AG20443 (cell line): Measurements from ENCODE around the gene KLHL15.
"Not testable (repeated sequence)": the region's sequence is repeated elsewhere in the genome, so short reads cannot be mapped to it uniquely, and the experiment has no call there.

ENCODE experiments used
- DNase-seq: peaks from one replicate; pipeline ENCODE4 v3.0.0; 2012; ENCODE audit warnings: low spot score, mixed read lengths

The KLHL15 gene

DNA sequence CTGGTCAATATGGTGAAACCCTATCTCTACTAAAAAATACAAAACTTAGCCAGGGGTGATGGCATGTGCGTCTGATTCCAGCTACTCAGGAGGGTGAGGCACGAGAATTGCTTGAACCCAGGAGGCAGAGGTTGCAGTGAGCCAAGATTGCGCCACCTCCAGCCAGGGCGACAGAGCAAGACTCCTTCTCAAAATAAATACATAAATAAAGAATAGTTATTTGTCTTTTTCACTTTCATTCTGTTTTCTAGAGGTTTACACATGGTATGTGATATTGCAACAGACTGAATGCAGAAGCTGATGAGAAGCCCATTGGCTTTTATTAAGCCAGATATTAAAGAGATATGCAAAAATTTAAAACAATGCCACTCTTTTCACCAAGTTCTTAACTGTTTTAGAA is 8.2 kb downstream of the KLHL15 start:
- DNase-seq, result no peak

DNA sequence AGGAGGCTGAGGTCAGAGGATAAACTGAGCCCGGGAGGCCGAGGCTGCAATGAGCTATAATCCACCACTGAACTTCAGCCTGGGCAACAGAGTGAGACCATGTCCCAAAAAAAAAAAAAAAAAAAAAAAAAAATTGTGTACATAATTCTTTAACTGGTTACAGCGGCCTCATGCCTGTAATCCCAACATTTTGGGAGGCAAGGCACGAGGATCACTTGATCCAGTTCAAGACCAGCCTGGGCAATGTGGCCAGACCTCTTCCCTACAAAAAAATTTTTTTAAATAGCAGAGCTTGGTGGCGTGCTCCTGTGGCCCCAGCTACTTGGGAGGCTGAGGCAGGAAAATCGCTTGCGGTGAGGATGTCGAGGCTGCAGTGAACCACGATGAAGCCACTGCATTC is 9.3 kb downstream of the KLHL15 start:
- no peak for DNase-seq

DNA sequence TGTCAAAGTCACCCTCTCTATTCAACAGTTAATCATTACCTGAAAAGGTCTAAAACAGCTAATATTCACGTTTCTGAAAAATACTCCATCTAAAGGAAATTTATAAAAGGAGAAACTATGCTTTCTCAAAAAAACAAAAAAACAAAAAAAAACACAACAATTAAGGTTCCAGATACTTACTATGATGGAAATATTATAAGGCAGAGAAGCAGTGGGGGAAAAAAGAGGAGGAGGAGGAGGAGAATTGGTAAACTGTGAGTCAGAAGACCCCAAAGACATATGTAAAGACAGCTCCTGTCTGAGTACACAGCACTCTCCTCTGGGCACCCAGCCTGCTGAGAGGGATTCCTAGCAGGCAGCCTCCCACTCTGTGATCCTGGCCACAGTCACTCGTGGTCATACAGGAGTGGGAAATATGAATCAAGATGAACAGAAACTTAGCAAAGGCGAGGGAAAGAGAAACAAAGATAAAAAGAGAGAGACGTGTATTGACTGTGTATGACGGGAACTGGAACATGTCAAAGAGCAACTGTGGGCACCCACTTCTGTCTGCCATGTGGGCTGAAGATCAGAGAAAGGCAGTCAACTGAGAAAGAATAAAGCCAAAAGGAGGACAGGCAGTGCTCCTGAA is 12.5 kb downstream of the KLHL15 start:
- no peak for DNase-seq

DNA sequence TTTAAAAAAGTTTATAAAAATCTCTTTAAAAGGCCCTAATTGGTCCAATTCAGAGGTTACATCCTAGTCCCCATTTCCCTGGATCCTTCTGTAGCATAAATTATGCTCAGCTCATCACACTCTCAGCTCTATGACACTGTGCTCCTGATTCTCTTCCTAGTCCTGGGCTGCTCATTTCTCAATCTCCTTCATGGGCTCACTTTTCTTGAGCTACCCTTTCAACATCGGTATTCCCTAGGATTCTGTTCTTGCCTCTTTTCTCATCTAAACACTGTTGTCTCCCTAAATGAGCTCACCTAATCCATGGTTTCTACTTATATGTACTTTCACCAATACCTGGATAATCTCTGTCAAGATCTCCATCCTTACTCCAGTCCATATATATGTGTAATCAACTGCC is 14.7 kb downstream of the KLHL15 start:
- no peak for DNase-seq

DNA sequence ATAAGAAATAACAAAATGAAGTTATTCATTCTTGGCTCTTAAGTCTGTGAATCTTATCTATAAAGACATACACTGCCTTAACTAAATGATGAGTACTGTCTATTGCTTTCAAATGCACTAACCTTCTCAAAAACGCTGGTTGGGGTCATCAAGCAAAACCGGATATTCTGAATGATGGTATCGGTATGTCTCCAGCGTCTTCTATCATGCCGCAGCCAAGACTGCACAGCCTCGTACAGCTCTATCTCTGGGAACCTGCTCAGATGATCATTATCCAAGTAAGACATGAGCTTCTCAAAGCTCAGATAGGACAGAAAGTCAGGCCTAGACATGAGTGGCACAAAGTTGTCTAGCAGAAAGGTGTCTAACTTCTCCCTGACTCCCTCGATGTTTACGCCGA is 21.1 kb downstream of the KLHL15 start:
- DNase-seq, result no peak

DNA sequence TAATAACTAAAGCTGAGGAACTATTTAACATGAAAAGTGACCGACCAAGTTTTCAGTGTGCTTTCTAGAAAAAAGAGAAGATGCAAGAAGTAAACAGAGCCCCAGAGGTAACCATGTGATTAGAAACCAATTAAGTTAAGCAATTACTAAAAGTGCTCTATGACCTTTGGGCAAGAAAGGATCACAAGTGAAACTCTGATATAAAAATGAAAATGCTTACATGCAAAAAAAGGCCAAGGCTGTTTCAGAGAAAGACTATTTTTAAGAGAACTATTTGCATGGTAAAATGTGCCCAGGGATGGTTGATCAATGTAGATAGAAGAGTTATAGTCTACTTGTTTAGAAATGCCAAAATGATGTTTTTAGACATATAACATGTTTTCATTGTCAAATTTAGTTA is 22.0 kb downstream of the KLHL15 start:
- DNase-seq, result no peak

DNA sequence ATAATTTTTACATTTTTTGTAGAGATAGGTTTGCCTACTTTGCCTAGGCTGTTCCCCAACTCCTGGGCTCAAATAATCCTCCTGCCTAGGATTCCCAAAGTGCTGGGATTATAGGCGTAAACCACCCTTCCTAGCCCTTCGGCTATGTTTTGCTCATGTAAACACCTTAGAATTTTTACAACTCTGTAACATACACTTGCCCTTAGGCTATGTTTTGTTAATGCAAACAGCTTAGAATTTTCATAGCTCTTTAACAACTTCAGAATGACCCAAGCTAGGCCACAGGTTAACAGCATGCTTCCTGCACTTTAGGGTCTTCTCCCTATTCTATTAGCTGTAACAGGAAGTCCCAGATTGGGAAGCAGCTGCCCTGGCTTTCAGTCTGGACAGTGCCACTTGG is 24.2 kb downstream of the KLHL15 start:
- DNase-seq, result no peak

DNA sequence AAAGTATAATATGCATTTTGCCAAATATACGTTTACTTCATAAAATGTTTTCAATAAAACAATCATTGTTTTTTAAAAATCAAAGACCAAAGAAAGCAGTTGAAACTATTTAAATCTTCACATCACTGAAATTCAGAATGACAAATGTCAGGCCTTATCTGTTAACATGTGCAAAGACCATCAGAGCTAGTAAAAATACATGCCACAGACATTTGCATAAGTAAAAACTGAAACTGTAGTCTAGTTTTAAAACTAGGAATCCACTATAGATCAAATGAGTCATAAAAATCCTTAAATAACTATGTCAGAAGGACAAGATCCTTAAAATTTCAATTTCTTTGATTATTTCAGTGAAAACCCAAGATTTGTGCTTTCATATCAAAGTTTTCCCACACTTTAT is 24.8 kb downstream of the KLHL15 start:
- DNase-seq, result no peak

DNA sequence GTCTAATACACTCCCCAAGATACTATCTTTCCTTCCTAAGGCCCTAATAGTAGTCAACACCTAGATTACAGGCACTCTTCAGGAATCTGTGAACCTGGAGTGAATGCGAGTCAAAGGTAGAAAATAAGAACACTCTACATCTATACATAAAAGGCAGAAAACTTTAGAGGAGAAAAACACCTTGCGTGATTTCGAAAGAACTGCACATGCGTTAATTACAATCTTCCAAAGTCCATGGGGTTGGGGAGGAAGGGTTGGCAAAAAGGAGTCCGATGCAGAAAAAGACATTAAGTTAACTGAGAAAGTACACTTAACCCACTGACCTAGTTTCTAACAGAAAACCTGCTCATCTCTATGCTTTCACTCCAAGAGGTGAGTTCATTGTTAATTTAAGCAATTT is 27.3 kb downstream of the KLHL15 start:
- DNase-seq, result no peak

DNA sequence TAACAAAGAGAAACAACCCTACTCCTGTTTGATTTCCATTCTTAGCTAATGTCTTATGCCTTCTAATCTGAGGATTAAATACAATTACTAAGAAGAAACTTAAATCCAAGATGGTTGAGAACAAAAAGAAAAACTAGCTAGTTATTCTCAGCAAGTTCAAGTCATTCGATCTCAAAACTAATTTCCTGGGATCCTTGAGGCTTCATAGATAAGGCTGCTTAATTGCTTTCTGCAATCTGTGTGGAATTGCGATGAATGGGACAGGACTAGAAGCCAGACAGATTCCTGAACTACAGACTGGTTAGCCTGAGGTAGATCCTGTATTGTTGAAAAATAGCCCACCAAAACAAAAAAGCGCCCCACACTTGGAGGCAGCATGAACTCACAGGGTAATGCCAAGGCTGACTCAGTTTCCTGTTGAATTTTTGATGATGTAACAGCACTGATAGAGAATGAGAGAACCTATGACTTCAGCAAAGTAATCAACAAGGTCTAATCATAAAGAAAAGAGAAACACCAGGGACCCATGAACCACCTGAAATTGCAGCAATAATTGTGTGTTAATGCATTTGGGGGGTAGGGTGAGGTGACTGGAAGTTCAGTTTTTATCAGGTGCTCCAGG is 33.9 kb downstream of the KLHL15 start:
- DNase-seq, result no peak

DNA sequence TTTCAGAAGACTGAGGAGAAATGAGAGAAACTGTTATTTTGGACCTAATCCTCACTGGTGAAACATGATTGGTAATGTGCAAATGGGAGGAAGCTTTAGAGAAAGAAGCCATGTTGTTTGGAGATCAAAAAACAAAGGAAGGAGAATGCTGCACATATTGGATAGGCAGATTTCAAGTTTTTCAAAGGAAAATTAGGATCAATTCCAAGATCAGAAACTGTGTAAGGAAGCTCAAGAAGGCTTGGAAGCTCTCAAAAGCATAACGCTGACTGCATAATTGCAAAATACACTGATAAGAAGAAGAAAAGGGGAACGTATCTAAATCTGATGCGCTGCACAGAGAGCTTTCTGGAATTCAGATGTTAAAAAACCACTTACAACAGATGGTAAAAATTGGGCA is 34.6 kb downstream of the KLHL15 start:
- DNase-seq, result no peak

DNA sequence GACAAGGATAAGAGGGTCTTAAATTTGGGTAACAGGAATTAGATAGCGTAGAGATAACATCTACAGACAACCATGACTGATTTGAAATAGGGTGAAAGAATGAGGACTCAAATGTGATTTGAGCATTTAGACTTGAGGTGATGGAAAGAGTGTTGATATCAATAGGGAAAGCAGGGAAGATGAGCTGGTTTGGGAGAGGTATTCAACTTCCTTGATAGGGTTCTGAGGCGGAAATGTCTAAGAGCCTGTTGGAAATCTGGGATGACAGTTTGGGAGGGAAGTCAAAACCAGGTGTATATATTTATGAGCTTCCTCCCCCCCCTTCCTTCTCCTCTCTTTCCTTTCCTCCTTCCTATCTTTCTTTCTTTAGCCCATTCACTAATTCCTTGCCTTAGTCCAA is 36.5 kb downstream of the KLHL15 start:
- DNase-seq, result no peak

DNA sequence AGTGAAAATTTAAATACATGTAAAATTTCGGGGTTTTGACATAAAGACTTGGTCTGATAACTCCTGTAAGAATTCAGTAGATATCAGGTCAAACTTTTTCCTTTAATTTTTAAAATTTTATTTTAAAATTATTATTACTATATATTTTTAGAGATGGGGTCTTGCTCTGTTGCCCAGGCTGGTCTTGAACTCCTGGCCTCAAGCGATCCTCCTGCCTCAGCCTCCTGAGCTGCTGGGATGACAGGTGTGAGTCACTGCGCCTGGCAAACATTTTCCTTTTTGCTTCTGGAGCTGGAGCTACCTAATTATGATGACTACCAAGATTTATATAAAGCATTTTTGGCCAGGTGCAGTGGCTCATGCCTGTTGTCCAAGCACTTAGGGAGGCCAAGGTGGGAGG is 37.3 kb downstream of the KLHL15 start:
- DNase-seq, result no peak

DNA sequence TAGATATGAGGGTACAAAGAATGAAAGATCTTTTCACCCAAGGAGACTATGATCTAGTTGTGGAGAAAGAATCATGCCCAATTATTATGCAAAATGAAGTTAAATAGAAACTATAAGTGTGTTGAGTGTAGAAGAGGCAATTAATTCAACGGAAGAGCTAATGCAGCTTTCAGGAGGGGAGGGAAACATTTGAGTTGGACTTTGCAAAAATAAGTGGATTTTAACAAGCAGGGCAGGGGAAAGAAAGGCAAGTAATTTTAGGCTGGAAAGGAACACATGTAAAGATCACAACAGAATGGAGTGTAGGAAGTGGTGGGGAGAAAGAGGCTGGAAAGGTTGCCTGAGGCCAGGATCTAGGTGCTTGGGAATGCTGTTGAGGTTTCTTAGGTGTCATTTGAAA is 44.1 kb downstream of the KLHL15 start:
- no peak for DNase-seq

DNA sequence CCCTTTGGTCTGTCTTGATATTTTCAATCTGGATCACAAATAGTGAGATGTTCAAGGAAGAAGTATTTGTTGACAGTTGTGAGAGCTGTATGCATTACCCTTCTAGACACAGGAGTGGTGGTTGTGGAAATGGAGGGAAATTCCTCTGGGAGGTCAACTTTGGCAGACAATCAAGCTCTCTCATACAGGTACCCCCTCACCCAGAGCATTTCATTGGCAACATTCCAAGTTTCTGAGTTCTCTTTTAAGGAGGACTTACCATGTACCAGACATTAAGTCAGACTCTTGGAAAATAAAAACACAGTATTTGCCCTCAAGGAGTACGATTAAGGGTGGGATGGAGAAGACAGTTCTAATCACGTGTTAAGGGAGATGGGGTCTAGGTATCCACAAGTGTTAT is 45.3 kb downstream of the KLHL15 start:
- DNase-seq, result no peak

DNA sequence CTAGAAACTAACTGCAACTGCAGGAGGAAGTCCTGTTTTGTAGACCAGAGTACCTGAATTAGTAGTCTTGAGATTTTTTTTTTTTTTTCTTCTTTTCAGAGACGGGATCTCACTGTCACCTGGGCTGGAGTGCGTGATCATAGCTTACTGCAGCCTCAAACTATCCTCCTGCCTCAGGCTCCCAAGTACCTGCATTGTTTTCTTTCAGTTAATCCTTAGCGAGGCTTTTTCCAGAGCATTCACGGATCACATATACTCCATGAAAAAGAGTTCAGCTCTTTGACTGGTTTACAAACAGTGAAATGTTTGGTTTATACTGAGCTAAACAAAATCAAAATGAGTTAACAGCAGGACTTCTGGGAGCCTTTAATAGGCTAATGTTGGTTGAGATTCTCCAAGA is 45.8 kb downstream of the KLHL15 start:
- no peak for DNase-seq

DNA sequence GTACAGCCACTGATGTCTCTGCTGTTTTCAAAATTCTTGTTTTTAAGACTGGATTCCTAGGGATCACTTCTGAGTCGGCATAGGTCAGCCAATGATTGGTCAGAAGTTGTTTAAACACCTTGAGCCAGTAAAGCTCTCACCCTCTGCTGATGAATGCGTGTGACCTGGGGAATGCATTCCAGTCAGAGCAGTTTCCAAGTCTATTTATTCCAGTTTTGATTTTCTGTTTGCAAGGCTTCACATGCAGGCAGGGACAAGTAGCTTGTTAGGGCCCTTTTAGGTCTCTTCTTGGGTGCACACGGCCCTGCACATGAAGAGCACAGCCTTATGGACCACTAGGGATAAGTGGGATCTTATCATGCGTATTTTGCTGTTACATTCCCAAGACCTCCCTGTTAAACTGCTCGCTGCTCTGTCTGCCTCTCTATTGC is 47.0 kb downstream of the KLHL15 start:
- DNase-seq, result no peak

DNA sequence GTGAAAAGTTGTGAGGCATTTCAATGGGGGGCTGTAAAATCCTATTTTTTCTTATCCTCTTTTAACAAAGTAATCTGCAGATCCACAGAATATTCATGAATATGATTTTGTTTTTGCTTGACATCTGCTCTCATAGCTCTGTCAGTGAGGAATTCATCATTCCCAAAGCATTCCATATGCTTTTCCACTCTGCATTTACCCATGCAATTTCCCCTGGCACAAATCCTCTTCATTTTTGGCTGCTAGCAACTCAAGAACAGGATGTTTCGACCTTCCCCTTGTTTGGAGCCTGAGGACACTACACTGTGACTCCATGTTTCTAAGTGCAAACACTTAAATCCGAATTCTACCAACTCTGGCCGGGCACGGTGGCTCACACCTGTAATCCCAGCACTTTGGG is 48.5 kb downstream of the KLHL15 start:
- no peak for DNase-seq

DNA sequence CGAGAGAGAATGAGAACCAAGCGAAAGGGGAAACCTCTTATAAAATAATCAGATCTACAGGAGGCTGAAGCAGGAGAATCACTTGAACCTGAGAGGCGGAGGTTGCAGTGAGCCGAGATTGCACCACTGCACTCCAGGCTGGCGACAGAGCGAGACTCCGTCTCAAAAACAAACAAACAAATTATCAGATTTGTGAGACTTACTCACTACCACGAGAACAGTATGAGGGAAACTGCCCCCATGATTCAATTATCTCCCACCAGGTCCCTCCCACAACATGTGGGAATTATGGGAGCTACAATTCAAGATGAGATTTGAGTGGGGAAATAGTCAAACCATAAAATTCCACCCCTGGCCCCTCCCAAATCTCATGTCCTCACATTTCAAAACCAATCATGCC is 61.4 kb downstream of the KLHL15 start:
- not testable (repeated sequence) for DNase-seq

DNA sequence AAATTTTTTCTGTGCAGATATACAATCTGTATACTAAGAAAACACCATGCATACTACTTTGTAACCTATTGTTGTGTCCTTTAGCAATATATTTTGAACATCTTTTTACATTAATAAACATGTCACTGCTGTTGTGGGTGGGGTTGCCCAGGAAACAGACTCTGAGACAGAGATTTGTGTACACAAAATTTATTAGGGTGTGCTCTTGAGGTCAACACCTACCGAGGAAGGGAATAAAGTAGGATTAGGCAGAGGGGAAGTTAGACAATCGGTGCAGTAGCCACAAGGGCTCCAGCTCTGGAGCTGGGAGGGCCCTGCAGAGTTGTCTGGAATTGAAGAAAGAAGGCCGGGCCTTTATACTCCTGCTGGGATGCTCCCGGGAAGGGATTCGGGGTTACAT is 62.8 kb downstream of the KLHL15 start:
- no peak for DNase-seq

DNA sequence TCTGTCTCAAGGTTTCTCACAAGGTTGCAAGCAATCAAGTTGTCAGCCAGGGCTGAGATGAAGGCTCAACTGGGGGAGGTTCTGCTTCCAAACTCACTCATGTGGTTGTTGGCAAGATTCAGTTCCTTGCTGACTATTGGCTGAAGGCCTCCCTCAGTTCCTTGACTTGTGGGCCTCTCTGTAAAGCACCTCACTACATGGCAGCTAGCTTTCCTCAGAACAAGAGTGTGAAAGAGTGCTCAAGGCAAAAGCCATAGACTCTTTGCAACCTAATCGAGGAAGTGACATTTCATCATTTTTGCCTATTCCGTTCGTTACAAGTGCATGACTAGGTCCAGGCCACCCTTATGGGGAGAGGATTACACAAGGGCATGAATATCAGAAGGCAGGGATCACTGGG is 67.2 kb downstream of the KLHL15 start:
- no peak for DNase-seq

DNA sequence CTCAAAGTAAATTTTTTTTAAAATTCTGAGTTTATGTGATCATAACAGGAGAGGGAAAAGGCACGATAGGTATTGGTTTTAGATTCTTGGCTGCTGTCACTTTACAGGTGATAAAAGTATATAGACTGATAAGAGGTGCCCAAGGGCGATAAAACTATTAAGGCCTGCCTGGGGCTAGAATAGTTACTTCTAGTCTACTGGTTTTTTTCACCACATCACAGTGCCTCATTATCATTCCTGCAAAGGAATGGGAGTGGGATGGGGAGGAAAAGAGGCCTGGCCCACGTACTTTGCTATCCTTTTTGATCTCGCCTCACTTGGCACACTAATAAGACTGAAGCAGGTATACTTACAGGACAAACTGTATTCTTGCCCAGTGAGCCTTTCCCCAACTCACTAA is 72.6 kb downstream of the KLHL15 start:
- DNase-seq, result no peak

DNA sequence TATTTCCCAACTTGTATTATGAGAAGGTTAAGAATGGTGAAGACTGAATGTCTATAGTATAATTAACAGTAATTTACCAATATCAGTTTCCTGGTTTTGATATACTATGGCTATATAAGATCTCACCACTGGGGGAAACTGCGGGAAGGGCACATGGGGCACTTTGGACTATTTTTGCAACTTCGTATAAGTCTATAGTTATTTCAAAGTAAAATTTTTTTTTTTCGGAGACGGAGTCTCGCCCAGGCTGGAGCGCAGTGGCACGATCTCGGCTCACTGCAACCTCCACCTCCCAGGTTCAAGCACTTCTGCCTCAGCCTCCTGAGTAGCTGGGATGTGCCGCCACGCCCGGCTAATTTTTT is 73.1 kb downstream of the KLHL15 start:
- DNase-seq, result no peak
